ENCODE measurements around the gene RBM43. TPM values are rescaled to one million over a fixed set of nuclear protein-coding genes. Genes with fewer than 3 reads are reported as not detected.

The RBM43 gene
- total RNA-seq, 1 donor from 2014 or later, result 5.5 TPM

DNA sequence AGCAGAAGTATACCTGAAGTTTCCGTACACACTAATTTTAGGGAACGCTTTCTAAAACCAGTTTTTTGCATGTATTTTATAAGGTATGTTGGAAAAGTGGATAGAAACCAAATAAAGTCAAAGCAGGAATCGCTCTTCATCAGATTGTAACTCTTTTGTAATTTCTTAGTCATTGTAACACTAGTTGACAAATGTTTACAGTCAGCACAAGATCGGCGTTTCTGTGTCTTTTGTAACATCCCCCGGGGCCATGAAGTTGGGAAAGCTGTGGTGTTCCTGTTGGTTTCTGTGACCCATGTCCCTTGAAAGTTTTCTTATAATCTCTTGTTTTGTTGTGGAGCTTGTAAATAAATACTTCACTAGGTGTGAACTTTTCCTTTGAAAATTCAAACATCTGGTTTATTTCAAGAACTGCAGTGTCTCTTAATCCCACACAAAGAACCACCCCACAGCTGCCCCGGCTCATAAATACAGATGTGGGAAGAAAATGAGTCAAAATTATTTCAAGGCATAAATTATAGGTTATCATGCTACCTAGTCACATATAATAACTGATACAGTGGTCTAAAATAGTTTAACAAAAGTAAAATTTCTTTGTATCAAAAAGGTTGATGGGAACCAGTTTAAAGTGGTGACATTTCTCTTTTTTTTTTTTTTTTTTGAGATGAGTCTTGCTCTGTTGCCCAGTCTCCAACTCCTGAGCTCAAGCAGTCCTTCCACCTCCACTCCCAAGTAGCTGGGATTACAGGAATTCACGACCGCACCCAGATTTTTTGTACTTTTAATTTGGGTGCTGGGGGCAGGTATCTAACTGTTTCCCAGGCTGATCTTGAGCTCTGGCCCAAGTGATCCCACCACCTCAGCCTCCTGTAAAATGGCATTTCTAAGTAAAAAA lies 28.6 kb upstream of the RBM43 start:
- no peak for TF ChIP-seq EZH2 (IDR thresholded peaks at IDR 0.05; ENCODE audit: insufficient read depth, low read length)
- TF ChIP-seq CTCF (IDR thresholded peaks at IDR 0.05; ENCODE audit: insufficient read depth, low read depth, low read length), result no peak
- H3K36me3 Mint-ChIP-seq (ENCODE audit: low read depth, unreplicated experiment), result no peaks in the 10 kb centered on the region
- H3K27ac Mint-ChIP-seq (ENCODE audit: unreplicated experiment), result peak overlapping the region; percentile 72
- H3K79me2 ChIP-seq (ENCODE audit: insufficient read depth, low read length), result no peaks in the 10 kb centered on the region
- DNase-seq (ENCODE audit: low read depth) (no peak), FAIRE-seq (peak; percentile 75)
- peak overlapping the region; percentile 45 for H3K4me3 Mint-ChIP-seq (ENCODE audit: unreplicated experiment)
- H3K4me2 ChIP-seq (ENCODE audit: low read length), result peak overlapping the region; percentile 83
- peak overlapping the region; percentile 95 for H2AFZ ChIP-seq (ENCODE audit: low read depth, low read length)
- H3K36me3 ChIP-seq (ENCODE audit: insufficient read depth, low read length), result no peaks in the 10 kb centered on the region
- H4K20me1 ChIP-seq (ENCODE audit: insufficient read depth, low read length), result no peaks in the 10 kb centered on the region
- H3K4me1 Mint-ChIP-seq (ENCODE audit: low read depth, unreplicated experiment), result peaks cover 4% of the 10 kb centered on the region
- peak overlapping the region; percentile 63 for H3K4me3 ChIP-seq (ENCODE audit: insufficient read depth, low read depth, low read length)
- H3K27me3 Mint-ChIP-seq (ENCODE audit: low read depth, unreplicated experiment), result no peaks in the 10 kb centered on the region
- H3K27ac ChIP-seq (ENCODE audit: low read depth, low read length), result peak overlapping the region; percentile 84
- H3K9ac ChIP-seq (ENCODE audit: low read length), result peak overlapping the region; percentile 87
- no peaks in the 10 kb centered on the region for H3K4me1 ChIP-seq (ENCODE audit: insufficient read depth, low read length)
- no peaks in the 10 kb centered on the region for H3K27me3 ChIP-seq (ENCODE audit: insufficient read depth, low read length)
- H3K9me3 Mint-ChIP-seq (ENCODE audit: unreplicated experiment), result peaks cover 3% of the 10 kb centered on the region
- no peaks in the 10 kb centered on the region for H3K9me3 ChIP-seq (ENCODE audit: insufficient read depth, low read depth, low read length)

- H3K27me3 Mint-ChIP-seq (ENCODE audit: low read depth, unreplicated experiment), result no peaks in the 10 kb centered on the region
- Histone ChIP-seq H3K4me3 (ENCODE audit: insufficient read depth, low read depth, low read length) (no peak overlapping the region), H3K4me2 (ENCODE audit: low read length) (no peak overlapping the region), H3K79me2 (ENCODE audit: insufficient read depth, low read length) (no peaks in the 10 kb centered on the region), H3K36me3 (ENCODE audit: insufficient read depth, low read length) (no peaks in the 10 kb centered on the region), H4K20me1 (ENCODE audit: insufficient read depth, low read length) (no peaks in the 10 kb centered on the region), H3K4me1 (ENCODE audit: insufficient read depth, low read length) (no peaks in the 10 kb centered on the region), H3K27me3 (ENCODE audit: insufficient read depth, low read length) (no peaks in the 10 kb centered on the region), H3K27ac (ENCODE audit: low read depth, low read length) (no peak overlapping the region), H3K9ac (ENCODE audit: low read length) (no peak overlapping the region), H3K9me3 (ENCODE audit: insufficient read depth, low read depth, low read length) (no peaks in the 10 kb centered on the region), H2AFZ (ENCODE audit: low read depth, low read length) (no peak overlapping the region)
- TF ChIP-seq EZH2 (IDR thresholded peaks at IDR 0.05; ENCODE audit: insufficient read depth, low read length) (no peak), CTCF (IDR thresholded peaks at IDR 0.05; ENCODE audit: insufficient read depth, low read depth, low read length) (no peak)
- no peak for FAIRE-seq
- peaks cover 3% of the 10 kb centered on the region for H3K9me3 Mint-ChIP-seq (ENCODE audit: unreplicated experiment)
- no peaks in the 10 kb centered on the region for H3K36me3 Mint-ChIP-seq (ENCODE audit: low read depth, unreplicated experiment)
- H3K4me1 Mint-ChIP-seq (ENCODE audit: low read depth, unreplicated experiment), result peaks cover 4% of the 10 kb centered on the region
- no peak overlapping the region for H3K27ac Mint-ChIP-seq (ENCODE audit: unreplicated experiment)
- no peak for DNase-seq (ENCODE audit: low read depth)
- H3K4me3 Mint-ChIP-seq (ENCODE audit: unreplicated experiment), result peak overlapping the region; percentile 61
Observed at GRCh38 chr2:151287513-151288250, 26.0 kb upstream of the RBM43 start.

All from astrocyte (in vitro differentiated cells and primary cell).